ENCODE data around the gene ATP2C2.

ATP2C2 gene

GRCh38 chr16:84462296-84463210, 94.2 kb downstream of the ATP2C2 start:
- H3K4me3 ChIP-seq (ENCODE audit: low read depth, low read length), result no peak overlapping the region
- no peak for DNase-seq (ENCODE audit: low read depth)
- TF ChIP-seq CTCF (conservative IDR thresholded peaks at IDR 0.05; ENCODE audit: low read depth, low read length), result no peak

- H3K4me3 ChIP-seq (ENCODE audit: low read depth, low read length), result no peak overlapping the region
- no peak for TF ChIP-seq CTCF (conservative IDR thresholded peaks at IDR 0.05; ENCODE audit: low read depth, low read length)
- no peak for DNase-seq (ENCODE audit: low read depth)
Observed at GRCh38 chr16:84463221-84463620, 94.9 kb downstream of the ATP2C2 start.

- no peak for TF ChIP-seq CTCF (conservative IDR thresholded peaks at IDR 0.05; ENCODE audit: low read depth, low read length)
- DNase-seq (ENCODE audit: low read depth), result no peak
- H3K4me3 ChIP-seq (ENCODE audit: low read depth, low read length), result no peak overlapping the region
Observed at GRCh38 chr16:84464116-84464515, 95.8 kb downstream of the ATP2C2 start.

GRCh38 chr16:84465154-84465553, 96.8 kb downstream of the ATP2C2 start:
- no peak for DNase-seq (ENCODE audit: low read depth)
- H3K4me3 ChIP-seq (ENCODE audit: low read depth, low read length), result no peak overlapping the region
- TF ChIP-seq CTCF (conservative IDR thresholded peaks at IDR 0.05; ENCODE audit: low read depth, low read length), result peak; percentile 24

- no peak for DNase-seq (ENCODE audit: low read depth)
- TF ChIP-seq CTCF (conservative IDR thresholded peaks at IDR 0.05; ENCODE audit: low read depth, low read length), result no peak
- H3K4me3 ChIP-seq (ENCODE audit: low read depth, low read length), result no peak overlapping the region
Observed at GRCh38 chr16:84466692-84467091, 98.4 kb downstream of the ATP2C2 start.

- H3K4me3 ChIP-seq (ENCODE audit: low read depth, low read length), result no peak overlapping the region
- TF ChIP-seq CTCF (conservative IDR thresholded peaks at IDR 0.05; ENCODE audit: low read depth, low read length), result no peak
- no peak for DNase-seq (ENCODE audit: low read depth)
Observed at GRCh38 chr16:84467256-84467655, 98.9 kb downstream of the ATP2C2 start.

GRCh38 chr16:84467709-84468108, 99.4 kb downstream of the ATP2C2 start:
- H3K4me3 ChIP-seq (ENCODE audit: low read depth, low read length), result no peak overlapping the region
- TF ChIP-seq CTCF (conservative IDR thresholded peaks at IDR 0.05; ENCODE audit: low read depth, low read length), result no peak
- DNase-seq (ENCODE audit: low read depth), result no peak
